ENCODE results near the gene GPR180. TPM values are rescaled to one million over a fixed set of nuclear protein-coding genes. Genes with fewer than 3 reads are reported as not detected.
"Not testable (repeated sequence)": the region's sequence is repeated elsewhere in the genome, so short reads cannot be mapped to it uniquely, and the experiment has no call there.

GPR180 gene
- polyA plus RNA-seq, 10 donors, result 5.0 to 8.3 (median 7.5) TPM

DNA sequence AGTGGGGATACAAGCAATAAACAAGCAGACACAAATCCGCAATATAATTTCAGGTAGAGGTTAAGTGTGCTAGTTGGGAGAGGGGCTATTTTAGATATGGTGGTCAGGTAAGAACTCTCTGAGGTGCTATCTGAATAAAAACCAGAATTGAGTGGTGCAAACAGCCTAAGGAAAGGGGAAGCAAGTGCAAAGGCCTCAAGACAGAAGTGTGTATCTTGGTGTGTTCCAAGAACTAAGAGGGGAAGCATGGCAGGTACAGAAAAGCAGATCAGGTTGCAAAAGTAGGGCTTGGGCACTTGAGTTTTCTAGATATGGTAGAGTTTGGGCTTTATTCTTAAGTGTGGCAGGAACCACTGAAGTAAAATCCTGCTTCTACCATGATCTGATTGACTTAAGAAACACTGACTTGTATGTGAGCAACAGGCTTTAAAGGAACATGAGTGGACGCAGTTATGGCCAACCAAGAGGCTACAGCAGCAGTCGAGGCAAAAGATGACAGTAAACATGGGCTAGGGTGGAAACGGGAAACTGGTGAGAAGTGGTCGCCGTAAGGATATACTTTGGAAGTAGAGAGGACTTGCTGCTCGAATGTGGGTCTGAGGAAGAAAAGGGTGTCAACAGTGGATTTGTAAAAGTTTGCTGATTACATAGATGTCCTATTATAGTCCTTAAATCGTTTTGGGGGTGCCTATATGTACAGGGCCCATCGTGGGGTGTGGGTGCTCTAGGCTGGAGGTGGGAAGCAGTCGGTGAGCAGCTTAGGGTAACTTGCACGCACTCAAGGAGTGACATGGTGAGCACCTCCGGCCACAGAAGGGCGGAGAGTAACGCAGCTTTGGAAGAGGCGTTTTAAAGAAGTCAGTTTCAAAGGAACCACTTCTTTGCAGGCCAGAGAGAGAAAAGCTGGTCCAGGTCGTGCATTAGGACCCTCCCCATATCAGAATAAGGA lies 6.4 kb upstream of the GPR180 start:
- DNase-seq, result peak in 2 of 3 donors; percentile 10 to 28

DNA sequence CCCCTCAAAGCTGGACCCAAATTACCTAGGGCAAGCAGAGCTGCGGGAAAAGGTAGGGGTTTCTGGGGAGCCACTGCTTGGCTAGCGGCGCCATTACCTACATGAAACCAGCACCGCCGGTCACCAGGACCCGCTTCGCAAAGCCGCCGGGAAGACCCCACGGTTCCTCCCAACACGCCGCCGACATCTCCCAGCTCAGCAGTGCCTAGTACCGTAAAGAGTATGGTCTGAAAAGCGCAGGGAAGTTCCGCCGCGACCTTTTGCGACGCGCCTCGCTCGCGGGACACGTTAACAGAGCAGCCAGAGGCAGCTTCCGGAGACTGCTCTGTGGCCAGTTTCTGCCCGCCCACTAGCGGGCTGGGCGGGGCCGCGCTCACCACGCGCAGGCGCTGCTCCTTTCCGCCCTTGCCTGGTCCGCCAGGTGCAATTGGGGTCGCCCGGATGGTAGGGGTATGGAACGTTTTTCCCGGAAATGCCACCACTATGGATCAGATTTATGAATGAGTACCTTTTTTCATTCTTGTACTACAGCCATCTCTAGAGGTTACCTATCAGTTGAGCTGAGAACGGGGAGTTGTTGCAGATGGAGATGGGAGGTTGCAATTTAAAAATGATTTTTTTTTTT lies 5.6 kb upstream of the GPR180 start, which contains the start of gene TGDS:
Gene TGDS (minus strand): TSS at position 203 of the 625 bp plus-strand sequence. CDS start 16 bp downstream, at position 187.
- peak; percentile 91 to 98 (median 94) for DNase-seq

DNA sequence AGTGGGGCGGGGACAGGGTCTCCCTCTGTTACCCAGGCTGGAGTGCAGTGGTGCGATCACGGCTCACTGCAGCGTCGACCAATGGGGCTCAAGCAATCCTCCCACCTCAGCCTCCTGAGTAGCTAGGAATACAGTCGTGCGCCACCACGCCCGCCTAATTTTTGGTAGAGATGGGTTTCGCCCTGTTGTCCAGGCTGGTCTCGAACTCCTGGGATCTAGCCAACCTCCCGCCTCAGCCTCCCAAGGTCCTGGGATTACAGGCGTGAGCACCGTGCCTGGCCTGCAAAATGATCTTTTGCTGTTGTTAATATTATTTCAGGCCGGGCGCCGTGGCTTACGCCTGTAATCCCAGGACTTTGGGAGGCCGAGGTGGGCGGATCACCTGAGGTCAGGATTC lies 5.1 kb upstream of the GPR180 start:
- DNase-seq, result no peak

DNA sequence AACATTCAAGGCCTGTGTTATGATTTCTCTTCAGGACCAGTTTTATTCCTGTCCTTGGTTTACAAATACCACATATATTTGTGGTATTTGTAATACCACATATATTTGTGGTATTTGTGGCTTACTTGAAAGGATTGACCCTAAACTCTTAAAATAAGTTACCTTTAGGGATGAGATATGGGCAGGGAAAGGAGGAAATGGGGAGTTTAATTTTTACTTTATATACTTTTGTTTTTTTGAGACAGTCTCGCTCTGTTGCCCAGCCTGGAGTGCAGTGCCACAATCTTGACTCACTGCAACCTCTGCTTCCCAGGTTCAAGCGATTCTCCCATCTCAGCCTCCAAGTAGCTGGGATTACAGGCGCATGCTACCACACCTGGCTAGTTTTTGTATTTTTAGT lies 3.4 kb upstream of the GPR180 start:
- no peak for DNase-seq

DNA sequence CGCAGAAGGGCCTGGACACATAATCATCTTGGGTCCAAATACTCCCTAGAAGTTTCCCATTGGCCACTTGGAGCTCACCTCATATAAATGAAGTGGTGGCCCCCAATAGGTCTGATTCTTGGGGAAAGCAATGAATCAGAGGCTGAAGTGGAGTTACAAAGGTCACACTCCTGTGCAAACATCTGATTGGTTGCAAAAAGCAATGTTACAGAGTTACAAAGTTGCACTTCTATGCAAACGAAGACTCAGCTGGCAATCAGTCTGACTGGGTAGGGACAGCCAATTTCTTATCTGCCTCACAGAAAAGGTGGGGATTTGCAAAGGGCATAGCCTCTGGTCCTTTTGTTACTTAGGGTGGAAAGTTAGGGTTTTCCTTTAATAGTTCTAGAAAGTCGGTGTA lies 1.8 kb upstream of the GPR180 start:
- DNase-seq, result no peak

GRCh38 chr13:94602467-94602866 lies 810 bp downstream of the GPR180 start:
- DNase-seq, result no peak

- no peak for DNase-seq
Observed at GRCh38 chr13:94607056-94607455, 5.4 kb downstream of the GPR180 start.

GRCh38 chr13:94607939-94608338 lies 6.3 kb downstream of the GPR180 start:
- DNase-seq, result no peak

GRCh38 chr13:94608586-94608985 lies 6.9 kb downstream of the GPR180 start:
- DNase-seq, result no peak

DNA sequence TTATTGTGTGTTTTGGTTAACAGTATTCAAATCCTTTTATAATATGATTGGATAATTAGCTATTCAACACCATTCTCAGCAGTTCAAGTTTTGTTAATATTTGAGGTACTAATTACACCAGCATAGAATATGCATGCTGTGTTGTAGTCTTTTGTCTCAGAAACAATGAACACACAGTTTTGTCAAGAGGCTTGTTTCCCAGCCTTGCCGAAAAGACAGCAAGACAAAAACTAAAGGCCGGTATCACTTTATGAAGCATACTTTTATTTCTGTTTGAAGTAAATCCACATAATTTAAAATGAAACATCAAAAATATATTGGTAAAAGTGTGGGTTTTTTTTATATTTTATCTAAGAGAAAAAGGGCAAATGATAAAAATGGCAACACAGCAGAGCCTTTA lies 7.5 kb downstream of the GPR180 start:
- no peak for DNase-seq

- no peak for DNase-seq
Observed at GRCh38 chr13:94610475-94610874, 8.8 kb downstream of the GPR180 start.

DNA sequence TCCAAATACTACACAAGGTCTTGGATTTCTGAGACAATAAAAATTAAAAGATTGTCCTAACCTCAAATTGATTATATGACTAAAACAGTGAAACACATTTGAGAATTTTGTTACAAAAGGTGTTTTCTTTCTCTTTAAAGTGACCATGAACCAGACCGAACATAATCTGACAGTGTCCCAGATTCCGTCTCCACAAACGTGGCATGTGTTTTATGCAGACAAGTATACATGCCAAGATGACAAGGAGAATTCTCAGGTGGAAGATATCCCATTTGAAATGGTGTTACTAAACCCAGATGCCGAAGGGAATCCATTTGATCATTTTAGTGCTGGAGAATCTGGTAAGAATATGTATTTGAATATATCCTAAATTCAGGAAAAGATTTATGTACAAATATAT lies 10.4 kb downstream of the GPR180 start:
- DNase-seq, result no peak

GRCh38 chr13:94613051-94613450 lies 11.4 kb downstream of the GPR180 start:
- DNase-seq, result no peak

DNA sequence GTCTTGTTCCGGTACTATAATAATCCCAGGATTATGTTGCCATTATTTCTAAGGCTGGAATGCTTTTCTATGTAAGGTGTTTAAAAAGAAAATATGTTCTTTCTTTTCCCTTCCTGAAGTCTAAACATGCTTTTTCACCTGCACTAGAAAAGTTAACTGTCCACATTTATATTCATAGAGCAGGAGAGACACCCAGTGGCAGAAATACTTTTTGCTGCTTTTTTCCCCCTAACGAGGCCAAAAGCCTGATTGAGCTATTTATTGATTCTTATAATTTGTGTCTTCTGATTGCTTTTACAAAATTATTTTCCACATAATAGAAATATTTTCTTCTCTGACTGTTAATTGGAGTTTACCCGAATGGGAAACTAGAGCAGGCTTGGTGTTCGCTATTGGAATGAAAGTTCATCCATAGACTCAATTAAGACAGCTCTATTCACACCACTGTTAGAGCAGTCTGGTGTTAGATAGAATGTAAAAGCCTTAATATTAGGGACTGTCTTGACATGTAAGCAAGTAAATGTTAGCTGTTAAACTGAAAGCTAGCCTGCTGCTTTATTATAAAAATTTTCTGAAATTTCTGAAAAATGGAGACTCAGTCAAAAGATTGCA lies 15.8 kb downstream of the GPR180 start:
- DNase-seq, result peak in 2 of 3 donors; percentile 32 to 46

DNA sequence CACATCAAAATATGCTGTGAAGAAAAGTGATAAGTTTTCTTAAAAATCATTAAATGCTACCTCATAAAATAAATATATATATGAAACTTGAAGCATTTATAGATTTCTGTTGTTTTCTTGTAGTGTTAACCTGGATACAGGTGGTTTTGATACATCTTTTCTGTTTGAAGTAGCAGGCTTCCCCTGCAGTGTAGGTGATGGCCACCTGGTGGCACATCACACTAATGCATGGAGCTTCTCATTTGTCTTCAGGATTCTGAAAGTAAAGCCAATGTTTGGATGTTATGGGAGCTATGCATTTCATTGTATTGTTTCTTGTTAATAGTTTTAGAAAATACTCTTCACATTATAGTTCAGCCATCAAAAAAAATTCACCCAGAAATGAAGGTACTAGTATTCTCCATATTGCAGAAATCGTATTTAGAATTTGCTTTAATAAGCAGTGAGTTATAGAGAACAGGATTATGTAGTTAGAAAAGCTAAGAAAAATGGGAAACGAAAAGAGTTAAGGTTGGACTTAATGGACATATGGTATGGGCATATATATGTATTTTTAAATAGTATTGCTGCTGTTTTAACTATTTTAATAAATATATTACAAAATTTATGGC lies 18.7 kb downstream of the GPR180 start:
- DNase-seq, result peak in 1 of 3 donors; percentile 41

DNA sequence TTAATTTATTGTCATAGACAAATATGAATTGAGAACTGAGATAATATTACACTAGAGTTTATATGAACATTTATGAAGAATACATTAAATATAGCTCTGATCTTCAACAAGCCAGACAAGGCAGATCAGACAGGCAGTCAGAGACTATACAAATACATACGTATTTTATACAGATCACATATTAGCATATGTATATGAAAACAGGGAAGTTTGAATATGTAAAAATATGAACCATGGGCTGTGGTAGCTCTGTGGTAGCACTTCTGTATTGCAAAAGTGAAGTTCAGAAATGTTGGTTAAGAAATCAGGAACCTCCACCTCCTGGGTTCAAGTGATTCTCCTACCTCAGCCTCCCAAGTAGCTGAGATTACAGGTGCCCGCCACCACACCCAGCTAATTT lies 20.7 kb downstream of the GPR180 start:
- DNase-seq, result no peak

DNA sequence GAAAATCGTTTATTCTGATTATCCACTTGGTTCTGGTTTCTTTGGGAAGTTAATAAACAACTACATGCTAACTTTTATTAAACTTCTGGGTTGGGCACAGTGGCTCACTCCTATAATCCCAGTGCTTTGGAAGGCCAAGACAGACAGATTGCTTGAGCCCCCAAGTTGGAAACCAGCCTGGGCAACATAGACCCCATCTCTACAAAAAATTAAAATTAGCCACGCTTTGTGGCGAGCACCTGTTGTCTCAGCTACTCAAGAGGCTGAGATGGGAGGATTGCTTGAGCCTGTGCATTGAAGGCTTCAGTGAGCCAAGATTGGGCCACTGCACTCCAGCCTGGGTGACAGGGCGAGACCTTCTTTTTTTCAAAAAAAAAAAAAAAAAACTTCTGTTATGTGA lies 21.7 kb downstream of the GPR180 start:
- DNase-seq, result no peak

GRCh38 chr13:94630858-94631257 lies 29.2 kb downstream of the GPR180 start:
- DNase-seq, result no peak

GRCh38 chr13:94632226-94632980 lies 30.7 kb downstream of the GPR180 start:
- no peak for DNase-seq

GRCh38 chr13:94636096-94636495 lies 34.4 kb downstream of the GPR180 start:
- DNase-seq, result not testable (repeated sequence)

- no peak for DNase-seq
Observed at GRCh38 chr13:94636942-94637578, 35.4 kb downstream of the GPR180 start.
